Right lobe of liver (tissue), 6 donors: Measurements from ENCODE around the gene GRB10. TPM values are rescaled to one million over a fixed set of nuclear protein-coding genes. Genes with fewer than 3 reads are reported as not detected.

Experiments used
- ATAC-seq, 4 donors: fragments of 200-7000 bp; cut with Tn5 transposase; one replicate each; pipeline ENCODE4 v1.9.1; 2020; ENCODE audit warnings: mild to moderate bottlenecking in 4 of 4, moderate library complexity in 4 of 4
- DNase-seq, 3 donors: peaks; one replicate each; pipeline ENCODE4 v3.0.0-alpha.2; 2020
- H3K27ac ChIP-seq, 3 donors: fragments of 200-600 bp; one replicate each; pipeline ENCODE4 v1.8.0; 2022
- H3K27me3 ChIP-seq, 2 donors: fragments of 200-600 bp; one replicate each; pipeline ENCODE4 v1.8.0; 2022
- H3K36me3 ChIP-seq, 4 donors: fragments of 200-600 bp; sonication (generic) in 1 of 4; one replicate each; pipeline versions ENCODE4 v1.5.1 to v1.8.0; 2017 to 2022; ENCODE audit warnings: control low read depth in 1 of 4
- H3K4me1 ChIP-seq, 4 donors: fragments of 200-600 bp; sonication (generic) in 1 of 4; one replicate each; pipeline versions ENCODE4 v1.5.1 to v1.8.0; 2017 to 2022; ENCODE audit warnings: control low read depth in 1 of 4
- H3K4me3 ChIP-seq, 3 donors: fragments of 200-600 bp; one replicate each; pipeline ENCODE4 v1.8.0; 2022
- H3K9me3 ChIP-seq, 4 donors: fragments of 200-600 bp; sonication (generic) in 1 of 4; one replicate each; pipeline versions ENCODE4 v1.5.1 to v1.8.0; 2017 to 2022; ENCODE audit warnings: control low read depth in 1 of 4
- CTCF ChIP-seq, 4 donors: fragments of 200-600 bp in 3 of 4; fragments of 450-650 bp in 1 of 4; IDR thresholded peaks; one replicate each; pipeline versions ENCODE4 v1.5.1 to v1.8.0; 2016 to 2022; ENCODE audit warnings: antibody characterized with exemption in 4 of 4, mild to moderate bottlenecking in 2 of 4
- POLR2A ChIP-seq: fragments of 450-650 bp; IDR thresholded peaks from one replicate; pipeline ENCODE4 v1.6.1; 2017; ENCODE audit warnings: antibody characterized with exemption, mild to moderate bottlenecking
- WGBS: methylation state at CpG from one replicate; pipeline ENCODE4 v1.1.6; 2018; ENCODE audit warnings: low coverage, low lambda C conversion rate; ENCODE audit not compliant: insufficient coverage; ENCODE audit errors: missing lambda C conversion rate; 5-methylcytosine and 5-hydroxymethylcytosine counted together
- intact Hi-C, 2 donors: fragments of 100-400 bp; cut with DNase I; formaldehyde crosslinking; loops; one replicate each; pipeline versions ENCODE4 v1.11.2 to v1.14.1; 2022
- total RNA-seq, 6 experiments: library from RNA; depleted of rRNA in 2 of 6; stranded (reverse); fragments of >200 nt in 2 of 6; fragmentation: NEBNext Ultra II Directional in 3 of 6; extraction: Animal tissue kit (Norgen Biotek cat#: 25700) in 3 of 6; gene quantifications; one replicate each; pipeline versions ENCODE4 v1.1.0 to v1.2.4, GENCODE V29; 2016 to 2023
- donor health status: DM: no; HTN: yes; CAD: no.
- donor health status: DM: no; HTN: no; CAD: no.
- donor health status: DM: no; HTN: no; CAD: no.
- donor health status: DM: no; HTN: yes; CAD: no.
- donor health status: DM: no; HTN: yes; CAD: no.

GRB10 gene
- total RNA-seq, 6 experiments from 2014 or later: 24.9 to 55.5 (median 40.0) TPM

GRCh38 chr7:50591480-50592438 lies 190.9 kb downstream of the GRB10 start:
- no peaks in the 10 kb centered on the region for H3K4me1 ChIP-seq
- no peak for ATAC-seq
- no peak overlapping the region for H3K27ac ChIP-seq
- H3K27me3 ChIP-seq: no peaks in the 10 kb centered on the region
- no peak for DNase-seq
- H3K9me3 ChIP-seq: no peaks in the 10 kb centered on the region
- H3K36me3 ChIP-seq: peaks cover 0 to 38% (median 17%) of the 10 kb centered on the region in 4 donors
- 82% methylated on average over 9 of the region's 21 CpGs for WGBS
- no peak overlapping the region for H3K4me3 ChIP-seq
- TF ChIP-seq POLR2A (no peak), CTCF (IDR thresholded peaks at IDR 0.05) (no peak)
- intact Hi-C loops: no loop called here

- H3K27ac ChIP-seq: no peak overlapping the region
- TF ChIP-seq CTCF (IDR thresholded peaks at IDR 0.05): no peak
- TF ChIP-seq POLR2A: no peak
- peaks cover 0 to 35% (median 17%) of the 10 kb centered on the region in 4 donors for H3K36me3 ChIP-seq
- no peak overlapping the region for H3K4me3 ChIP-seq
- H3K27me3 ChIP-seq: no peaks in the 10 kb centered on the region
- no peak for ATAC-seq
- no peak for DNase-seq
- WGBS: 92% methylated on average over 2 of the region's 5 CpGs
- intact Hi-C loops: no loop called here
- no peaks in the 10 kb centered on the region for H3K9me3 ChIP-seq
- H3K4me1 ChIP-seq: no peaks in the 10 kb centered on the region
These were observed 191.6 kb downstream of the GRB10 start for GRCh38 chr7:50591098-50591479.

GRCh38 chr7:50590535-50590934 lies 192.2 kb downstream of the GRB10 start:
- H3K27me3 ChIP-seq: no peaks in the 10 kb centered on the region
- intact Hi-C loops: no loop called here
- DNase-seq (no peak), ATAC-seq (no peak)
- H3K36me3 ChIP-seq: peaks cover 0 to 31% (median 17%) of the 10 kb centered on the region in 4 donors
- H3K4me1 ChIP-seq: no peaks in the 10 kb centered on the region
- H3K4me3 ChIP-seq: no peak overlapping the region
- H3K27ac ChIP-seq: no peak overlapping the region
- no peak for TF ChIP-seq CTCF (IDR thresholded peaks at IDR 0.05)
- no peak for TF ChIP-seq POLR2A
- no peaks in the 10 kb centered on the region for H3K9me3 ChIP-seq
- WGBS: 96% methylated on average over 13 of the region's 13 CpGs

GRCh38 chr7:50589364-50589763 lies 193.3 kb downstream of the GRB10 start:
- H3K27me3 ChIP-seq: no peaks in the 10 kb centered on the region
- H3K9me3 ChIP-seq: no peaks in the 10 kb centered on the region
- intact Hi-C loops: no loop called here
- peak in 1 of 4 donors; percentile 21 for ATAC-seq
- H3K36me3 ChIP-seq: peaks cover 0 to 22% (median 12%) of the 10 kb centered on the region in 4 donors
- no peak for TF ChIP-seq POLR2A
- no peak for TF ChIP-seq CTCF (IDR thresholded peaks at IDR 0.05)
- DNase-seq: no peak
- WGBS: no CpG with 5 or more reads among the region's 2 CpGs
- H3K4me1 ChIP-seq: no peaks in the 10 kb centered on the region
- H3K4me3 ChIP-seq: no peak overlapping the region
- no peak overlapping the region for H3K27ac ChIP-seq
